GM13976 (cell line): Measurements from ENCODE around the gene PLEKHG5.
"Not testable (repeated sequence)": the region's sequence is repeated elsewhere in the genome, so short reads cannot be mapped to it uniquely, and the experiment has no call there.

ENCODE experiments used
- DNase-seq: peaks from one replicate; pipeline ENCODE4 v3.0.0; 2012; ENCODE audit warnings: low spot score
- in situ Hi-C: fragments of 300-500 bp; cut with MboI; formaldehyde crosslinking; loops from one replicate; pipeline ENCODE4 v1.12.0; 2022; ENCODE audit warnings: low sequenced_read_pairs, mixed read lengths, inconsistent platforms; ENCODE audit not compliant: unreplicated experiment
- TF ChIP-seq, protein P1 (sequence below): IDR thresholded peaks from 2 replicates; pipeline ENCODE4 v1.5.1; 2012; ENCODE audit warnings: borderline replicate concordance, mild to moderate bottlenecking; ENCODE audit not compliant: insufficient read depth; ENCODE audit errors: extremely low read depth, missing control alignments, control extremely low read depth

The PLEKHG5 gene

DNA sequence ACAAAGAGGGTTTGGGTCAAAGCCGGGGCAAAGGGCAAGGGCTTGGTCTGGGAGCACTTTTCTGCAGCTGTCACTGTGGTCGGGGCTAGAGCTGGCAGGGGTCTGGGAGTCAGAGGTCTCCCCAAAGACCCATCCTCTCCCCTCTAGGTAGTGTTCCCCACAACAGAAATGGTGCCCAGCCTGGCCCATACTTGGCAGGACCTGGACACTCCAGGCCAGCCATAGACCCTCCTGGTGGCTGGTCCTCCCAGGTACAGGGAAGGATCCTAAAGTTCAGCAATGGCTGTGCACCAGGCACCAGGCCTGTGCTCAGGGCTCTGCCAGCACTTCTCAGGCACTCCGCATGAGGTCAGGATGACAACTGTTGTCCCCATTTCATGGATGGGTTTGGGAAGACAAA is 55.9 kb downstream of the PLEKHG5 start:
- in situ Hi-C loops: no loop called here
- no peak for DNase-seq
- TF ChIP-seq, protein P1, sequence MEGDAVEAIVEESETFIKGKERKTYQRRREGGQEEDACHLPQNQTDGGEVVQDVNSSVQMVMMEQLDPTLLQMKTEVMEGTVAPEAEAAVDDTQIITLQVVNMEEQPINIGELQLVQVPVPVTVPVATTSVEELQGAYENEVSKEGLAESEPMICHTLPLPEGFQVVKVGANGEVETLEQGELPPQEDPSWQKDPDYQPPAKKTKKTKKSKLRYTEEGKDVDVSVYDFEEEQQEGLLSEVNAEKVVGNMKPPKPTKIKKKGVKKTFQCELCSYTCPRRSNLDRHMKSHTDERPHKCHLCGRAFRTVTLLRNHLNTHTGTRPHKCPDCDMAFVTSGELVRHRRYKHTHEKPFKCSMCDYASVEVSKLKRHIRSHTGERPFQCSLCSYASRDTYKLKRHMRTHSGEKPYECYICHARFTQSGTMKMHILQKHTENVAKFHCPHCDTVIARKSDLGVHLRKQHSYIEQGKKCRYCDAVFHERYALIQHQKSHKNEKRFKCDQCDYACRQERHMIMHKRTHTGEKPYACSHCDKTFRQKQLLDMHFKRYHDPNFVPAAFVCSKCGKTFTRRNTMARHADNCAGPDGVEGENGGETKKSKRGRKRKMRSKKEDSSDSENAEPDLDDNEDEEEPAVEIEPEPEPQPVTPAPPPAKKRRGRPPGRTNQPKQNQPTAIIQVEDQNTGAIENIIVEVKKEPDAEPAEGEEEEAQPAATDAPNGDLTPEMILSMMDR: no peak

- DNase-seq: no peak
- TF ChIP-seq, protein P1: no peak
- in situ Hi-C loops: no loop called here
Observed at GRCh38 chr1:6435129-6435528, 56.3 kb downstream of the PLEKHG5 start.

DNA sequence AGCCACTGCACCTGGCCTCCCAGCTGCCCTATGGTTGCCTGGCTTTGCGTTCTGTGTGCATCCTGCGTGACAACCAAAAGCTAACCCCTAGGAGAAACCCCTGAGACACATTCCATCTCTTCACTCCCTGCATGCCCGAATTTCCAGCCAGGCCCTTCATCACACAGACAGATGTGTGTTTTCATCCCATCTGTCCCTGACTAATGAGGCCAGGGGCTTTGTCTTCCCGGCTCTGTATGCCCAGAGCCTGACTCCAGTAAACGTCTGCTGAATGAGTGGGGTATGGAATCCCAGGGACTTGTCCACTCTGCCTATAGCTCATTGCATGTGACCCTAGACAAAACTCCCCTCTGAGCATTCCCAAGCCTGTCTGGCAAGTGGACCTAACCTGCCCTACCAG is 57.3 kb downstream of the PLEKHG5 start:
- in situ Hi-C loops: no loop called here
- DNase-seq: no peak
- TF ChIP-seq, protein P1: no peak

- in situ Hi-C loops, DNase-seq: not testable (repeated sequence)
Observed at GRCh38 chr1:6431645-6432579, 59.6 kb downstream of the PLEKHG5 start.

DNA sequence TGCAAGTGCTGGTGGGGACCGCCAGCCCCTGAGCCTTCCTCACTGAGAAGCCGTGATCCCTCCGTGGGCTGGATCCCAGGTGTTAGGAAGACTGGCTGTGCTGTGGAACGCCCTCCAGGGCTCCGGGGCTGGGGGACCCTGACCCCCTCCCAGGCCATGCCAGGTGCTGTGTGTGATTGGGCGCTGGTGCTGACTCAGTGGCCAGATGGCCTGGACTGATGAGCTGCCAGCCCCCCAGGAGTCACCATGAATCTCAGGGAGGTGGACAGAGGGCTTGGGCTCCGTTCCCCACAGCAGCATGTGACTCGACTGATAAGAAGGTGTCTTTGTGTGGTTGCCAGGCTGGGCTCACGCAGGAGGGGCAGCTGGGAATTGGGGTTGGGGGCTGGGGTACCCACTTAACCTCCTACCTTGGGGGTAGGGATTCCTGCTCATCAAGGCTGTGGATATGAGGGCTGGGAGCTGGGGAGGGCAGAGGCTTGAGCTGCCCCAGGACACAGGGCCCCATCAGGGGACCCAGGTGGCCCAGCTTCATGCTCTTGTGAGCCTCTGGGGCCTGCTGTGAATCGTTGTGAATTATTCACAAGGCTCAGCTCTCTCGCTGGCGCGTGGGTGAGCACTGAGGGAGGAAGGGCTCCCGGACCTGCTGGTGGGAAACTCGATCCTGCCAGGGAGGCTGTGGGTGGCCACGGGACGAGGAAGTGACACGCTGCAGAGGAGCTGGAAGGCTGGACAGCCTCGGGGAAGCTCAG is 61.6 kb downstream of the PLEKHG5 start:
- DNase-seq, in situ Hi-C loops: not testable (repeated sequence)

GRCh38 chr1:6428453-6428852 is 63.0 kb downstream of the PLEKHG5 start:
- DNase-seq, in situ Hi-C loops: not testable (repeated sequence)

DNA sequence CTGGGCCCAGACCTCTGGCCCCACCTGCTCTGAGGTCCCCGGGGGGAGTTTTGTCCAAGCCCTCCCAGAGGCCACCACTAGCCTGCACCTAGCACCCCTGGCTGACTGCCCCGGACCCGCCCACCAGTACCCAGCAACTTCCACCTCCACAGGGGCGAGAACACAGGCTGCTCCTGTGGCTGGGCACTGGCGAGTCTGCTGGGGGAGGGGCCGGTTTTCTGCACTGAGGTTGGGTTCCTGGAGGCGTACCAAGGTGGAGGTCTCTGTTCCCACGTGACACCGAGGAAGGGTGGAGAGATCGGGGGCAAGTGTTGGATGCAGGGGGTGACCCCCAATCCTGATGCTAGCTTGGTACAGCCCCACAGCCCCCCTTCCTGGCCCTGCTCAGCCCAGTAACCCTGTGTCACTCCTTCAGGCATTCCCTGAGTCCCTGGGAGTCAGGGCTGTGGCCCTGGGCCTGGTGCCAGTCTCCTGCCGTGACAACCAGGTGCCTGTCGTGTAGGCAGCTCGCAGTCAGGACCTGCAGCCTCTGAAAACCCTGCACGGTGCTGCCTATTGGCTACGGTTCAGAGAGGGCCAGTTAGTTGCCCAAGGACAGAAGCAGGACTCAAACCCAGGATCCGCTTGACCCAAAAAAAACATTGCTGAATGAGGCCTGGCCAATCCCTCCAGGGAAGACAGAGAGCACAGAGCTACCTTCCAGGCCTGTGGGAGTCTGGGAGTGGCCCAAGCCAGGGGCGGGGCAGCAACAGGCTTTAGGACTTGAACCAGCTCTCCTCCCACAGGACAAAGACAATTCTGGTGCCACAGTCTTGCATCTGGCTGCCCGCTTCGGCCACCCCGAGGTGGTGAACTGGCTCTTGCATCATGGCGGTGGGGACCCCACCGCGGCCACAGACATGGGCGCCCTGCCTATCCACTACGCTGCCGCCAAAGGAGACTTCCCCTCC is 63.8 kb downstream of the PLEKHG5 start:
- TF ChIP-seq, protein P1: no peak
- DNase-seq: no peak
- in situ Hi-C loops: no loop called here

- DNase-seq: no peak
- TF ChIP-seq, protein P1: no peak
- in situ Hi-C loops: no loop called here
Observed at GRCh38 chr1:6426972-6427350, 64.5 kb downstream of the PLEKHG5 start.
